ENCODE results near the gene PCDH17.

PCDH17 gene

GRCh38 chr13:57666131-57666953 lies 34.8 kb downstream of the PCDH17 start:
- no peak overlapping the region for H3K27ac ChIP-seq (ENCODE audit: low read depth, low read length)

GRCh38 chr13:57672168-57672567 lies 40.6 kb downstream of the PCDH17 start:
- Histone ChIP-seq H3K36me3 (ENCODE audit: control insufficient read depth in 1 of 2, insufficient read depth in 2 of 2, low read length in 2 of 2) (no peaks in the 10 kb centered on the region), H3K4me3 (ENCODE audit: low read depth in 1 of 2, low read length in 2 of 2) (no peak overlapping the region), H3K27ac (ENCODE audit: low read depth, low read length) (no peak overlapping the region), H3K9ac (ENCODE audit: low read depth in 1 of 2, low read length in 2 of 2) (no peak overlapping the region), H3K9me3 (ENCODE audit: control insufficient read depth in 1 of 2, low read length in 2 of 2) (peaks cover 0 to 5% of the 10 kb centered on the region in 2 donors), H3K4me1 (ENCODE audit: control insufficient read depth in 1 of 2, insufficient read depth in 2 of 2, low read length in 2 of 2) (no peaks in the 10 kb centered on the region), H3K27me3 (ENCODE audit: control insufficient read depth in 1 of 2, insufficient read depth in 2 of 2, low read length in 2 of 2) (no peaks in the 10 kb centered on the region)

More at GRCh38 chr13:57666131-57666953, 34.8 kb downstream of the PCDH17 start:
- H3K4me3 ChIP-seq (ENCODE audit: low read depth in 1 of 2, low read length in 2 of 2), result no peak overlapping the region
- no peaks in the 10 kb centered on the region for H3K9me3 ChIP-seq (ENCODE audit: control insufficient read depth in 1 of 2, low read length in 2 of 2)
- no peaks in the 10 kb centered on the region for H3K4me1 ChIP-seq (ENCODE audit: control insufficient read depth in 1 of 2, insufficient read depth in 2 of 2, low read length in 2 of 2)
- no peaks in the 10 kb centered on the region for H3K27me3 ChIP-seq (ENCODE audit: control insufficient read depth in 1 of 2, insufficient read depth in 2 of 2, low read length in 2 of 2)
- no peaks in the 10 kb centered on the region for H3K36me3 ChIP-seq (ENCODE audit: control insufficient read depth in 1 of 2, insufficient read depth in 2 of 2, low read length in 2 of 2)
- no peak overlapping the region for H3K9ac ChIP-seq (ENCODE audit: low read depth in 1 of 2, low read length in 2 of 2)

GRCh38 chr13:57673197-57673596 lies 41.7 kb downstream of the PCDH17 start:
- Histone ChIP-seq H3K9ac (ENCODE audit: low read depth in 1 of 2, low read length in 2 of 2) (no peak overlapping the region), H3K4me3 (ENCODE audit: low read depth in 1 of 2, low read length in 2 of 2) (no peak overlapping the region), H3K36me3 (ENCODE audit: control insufficient read depth in 1 of 2, insufficient read depth in 2 of 2, low read length in 2 of 2) (no peaks in the 10 kb centered on the region), H3K9me3 (ENCODE audit: control insufficient read depth in 1 of 2, low read length in 2 of 2) (peaks cover 0 to 5% of the 10 kb centered on the region in 2 donors), H3K27me3 (ENCODE audit: control insufficient read depth in 1 of 2, insufficient read depth in 2 of 2, low read length in 2 of 2) (no peaks in the 10 kb centered on the region), H3K27ac (ENCODE audit: low read depth, low read length) (no peak overlapping the region), H3K4me1 (ENCODE audit: control insufficient read depth in 1 of 2, insufficient read depth in 2 of 2, low read length in 2 of 2) (no peaks in the 10 kb centered on the region)

- H3K9ac ChIP-seq (ENCODE audit: low read depth in 1 of 2, low read length in 2 of 2), result no peak overlapping the region
- no peak overlapping the region for H3K4me3 ChIP-seq (ENCODE audit: low read depth in 1 of 2, low read length in 2 of 2)
- H3K27ac ChIP-seq (ENCODE audit: low read depth, low read length), result no peak overlapping the region
- H3K4me1 ChIP-seq (ENCODE audit: control insufficient read depth in 1 of 2, insufficient read depth in 2 of 2, low read length in 2 of 2), result no peaks in the 10 kb centered on the region
- no peaks in the 10 kb centered on the region for H3K27me3 ChIP-seq (ENCODE audit: control insufficient read depth in 1 of 2, insufficient read depth in 2 of 2, low read length in 2 of 2)
- no peaks in the 10 kb centered on the region for H3K36me3 ChIP-seq (ENCODE audit: control insufficient read depth in 1 of 2, insufficient read depth in 2 of 2, low read length in 2 of 2)
- H3K9me3 ChIP-seq (ENCODE audit: control insufficient read depth in 1 of 2, low read length in 2 of 2), result peaks cover 0 to 5% of the 10 kb centered on the region in 2 donors
Observed at GRCh38 chr13:57675526-57675925, 44.0 kb downstream of the PCDH17 start.

- Histone ChIP-seq H3K27me3 (ENCODE audit: control insufficient read depth in 1 of 2, insufficient read depth in 2 of 2, low read length in 2 of 2) (no peaks in the 10 kb centered on the region), H3K9ac (ENCODE audit: low read depth in 1 of 2, low read length in 2 of 2) (no peak overlapping the region), H3K4me3 (ENCODE audit: low read depth in 1 of 2, low read length in 2 of 2) (no peak overlapping the region), H3K4me1 (ENCODE audit: control insufficient read depth in 1 of 2, insufficient read depth in 2 of 2, low read length in 2 of 2) (no peaks in the 10 kb centered on the region), H3K27ac (ENCODE audit: low read depth, low read length) (no peak overlapping the region), H3K36me3 (ENCODE audit: control insufficient read depth in 1 of 2, insufficient read depth in 2 of 2, low read length in 2 of 2) (no peaks in the 10 kb centered on the region), H3K9me3 (ENCODE audit: control insufficient read depth in 1 of 2, low read length in 2 of 2) (peaks cover 0 to 9% of the 10 kb centered on the region in 2 donors)
Observed at GRCh38 chr13:57680609-57681008, 49.1 kb downstream of the PCDH17 start.

GRCh38 chr13:57682128-57682716 lies 50.7 kb downstream of the PCDH17 start:
- Histone ChIP-seq H3K4me3 (ENCODE audit: low read depth in 1 of 2, low read length in 2 of 2) (no peak overlapping the region), H3K4me1 (ENCODE audit: control insufficient read depth in 1 of 2, insufficient read depth in 2 of 2, low read length in 2 of 2) (no peaks in the 10 kb centered on the region), H3K9ac (ENCODE audit: low read depth in 1 of 2, low read length in 2 of 2) (no peak overlapping the region), H3K36me3 (ENCODE audit: control insufficient read depth in 1 of 2, insufficient read depth in 2 of 2, low read length in 2 of 2) (no peaks in the 10 kb centered on the region), H3K27ac (ENCODE audit: low read depth, low read length) (no peak overlapping the region), H3K9me3 (ENCODE audit: control insufficient read depth in 1 of 2, low read length in 2 of 2) (peaks cover 0 to 8% of the 10 kb centered on the region in 2 donors), H3K27me3 (ENCODE audit: control insufficient read depth in 1 of 2, insufficient read depth in 2 of 2, low read length in 2 of 2) (no peaks in the 10 kb centered on the region)

- Histone ChIP-seq H3K36me3 (ENCODE audit: control insufficient read depth in 1 of 2, insufficient read depth in 2 of 2, low read length in 2 of 2) (no peaks in the 10 kb centered on the region), H3K27ac (ENCODE audit: low read depth, low read length) (no peak overlapping the region), H3K9me3 (ENCODE audit: control insufficient read depth in 1 of 2, low read length in 2 of 2) (no peaks in the 10 kb centered on the region), H3K9ac (ENCODE audit: low read depth in 1 of 2, low read length in 2 of 2) (no peak overlapping the region), H3K4me1 (ENCODE audit: control insufficient read depth in 1 of 2, insufficient read depth in 2 of 2, low read length in 2 of 2) (no peaks in the 10 kb centered on the region), H3K4me3 (ENCODE audit: low read depth in 1 of 2, low read length in 2 of 2) (no peak overlapping the region), H3K27me3 (ENCODE audit: control insufficient read depth in 1 of 2, insufficient read depth in 2 of 2, low read length in 2 of 2) (no peaks in the 10 kb centered on the region)
Observed at GRCh38 chr13:57698851-57699250, 67.3 kb downstream of the PCDH17 start.

GRCh38 chr13:57704031-57704430 lies 72.5 kb downstream of the PCDH17 start:
- Histone ChIP-seq H3K4me3 (ENCODE audit: low read depth in 1 of 2, low read length in 2 of 2) (no peak overlapping the region), H3K27me3 (ENCODE audit: control insufficient read depth in 1 of 2, insufficient read depth in 2 of 2, low read length in 2 of 2) (no peaks in the 10 kb centered on the region), H3K9me3 (ENCODE audit: control insufficient read depth in 1 of 2, low read length in 2 of 2) (no peaks in the 10 kb centered on the region), H3K27ac (ENCODE audit: low read depth, low read length) (no peak overlapping the region), H3K4me1 (ENCODE audit: control insufficient read depth in 1 of 2, insufficient read depth in 2 of 2, low read length in 2 of 2) (no peaks in the 10 kb centered on the region), H3K9ac (ENCODE audit: low read depth in 1 of 2, low read length in 2 of 2) (no peak overlapping the region), H3K36me3 (ENCODE audit: control insufficient read depth in 1 of 2, insufficient read depth in 2 of 2, low read length in 2 of 2) (no peaks in the 10 kb centered on the region)

- no peaks in the 10 kb centered on the region for H3K4me1 ChIP-seq (ENCODE audit: control insufficient read depth in 1 of 2, insufficient read depth in 2 of 2, low read length in 2 of 2)
- peaks cover 0 to 4% of the 10 kb centered on the region in 2 donors for H3K9me3 ChIP-seq (ENCODE audit: control insufficient read depth in 1 of 2, low read length in 2 of 2)
- H3K4me3 ChIP-seq (ENCODE audit: low read depth in 1 of 2, low read length in 2 of 2), result no peak overlapping the region
- H3K36me3 ChIP-seq (ENCODE audit: control insufficient read depth in 1 of 2, insufficient read depth in 2 of 2, low read length in 2 of 2), result no peaks in the 10 kb centered on the region
- H3K9ac ChIP-seq (ENCODE audit: low read depth in 1 of 2, low read length in 2 of 2), result no peak overlapping the region
- H3K27ac ChIP-seq (ENCODE audit: low read depth, low read length), result no peak overlapping the region
- no peaks in the 10 kb centered on the region for H3K27me3 ChIP-seq (ENCODE audit: control insufficient read depth in 1 of 2, insufficient read depth in 2 of 2, low read length in 2 of 2)
Observed at GRCh38 chr13:57716295-57716694, 84.8 kb downstream of the PCDH17 start.

- Histone ChIP-seq H3K4me3 (ENCODE audit: low read depth in 1 of 2, low read length in 2 of 2) (no peak overlapping the region), H3K27ac (ENCODE audit: low read depth, low read length) (no peak overlapping the region), H3K9me3 (ENCODE audit: control insufficient read depth in 1 of 2, low read length in 2 of 2) (no peaks in the 10 kb centered on the region), H3K9ac (ENCODE audit: low read depth in 1 of 2, low read length in 2 of 2) (no peak overlapping the region), H3K4me1 (ENCODE audit: control insufficient read depth in 1 of 2, insufficient read depth in 2 of 2, low read length in 2 of 2) (no peaks in the 10 kb centered on the region), H3K27me3 (ENCODE audit: control insufficient read depth in 1 of 2, insufficient read depth in 2 of 2, low read length in 2 of 2) (no peaks in the 10 kb centered on the region), H3K36me3 (ENCODE audit: control insufficient read depth in 1 of 2, insufficient read depth in 2 of 2, low read length in 2 of 2) (no peaks in the 10 kb centered on the region)
Observed at GRCh38 chr13:57724486-57725272, 93.1 kb downstream of the PCDH17 start.
